HG03159 (cell line): ENCODE measurements around the gene SVBP.
A peak's percentile ranks its signal among the peaks of the same experiment; 100 is the strongest.
"Not testable (repeated sequence)": the region's sequence is repeated elsewhere in the genome, so short reads cannot be mapped to it uniquely, and the experiment has no call there.

Source experiments
- ATAC-seq: cut with Tn5 transposase; IDR thresholded peaks from one replicate; pipeline ENCODE4 v1.9.1; 2021; ENCODE audit warnings: mild to moderate bottlenecking, moderate library complexity; ENCODE audit not compliant: unreplicated experiment

Gene SVBP

GRCh38 chr1:42816585-42817439, at the start of gene SVBP, which contains the start of gene ERMAP:
Gene SVBP, minus strand, starts transcription at chr1:42817397. Its CDS starts 853 bp downstream, at chr1:42816544.
Gene ERMAP, plus strand, starts transcription at chr1:42817122. Its CDS starts 13,327 bp downstream, at chr1:42830449.
- ATAC-seq, result peak; percentile 86

- ATAC-seq, result no peak
Measured at GRCh38 chr1:42866549-42866948, 49.4 kb upstream of the SVBP start.

GRCh38 chr1:42861014-42861399, 43.8 kb upstream of the SVBP start:
- ATAC-seq, result no peak

- no peak for ATAC-seq
Measured at GRCh38 chr1:42860339-42861013, 43.3 kb upstream of the SVBP start.

- ATAC-seq, result not testable (repeated sequence)
Measured at GRCh38 chr1:42859366-42859765, 42.2 kb upstream of the SVBP start.

- not testable (repeated sequence) for ATAC-seq
Measured at GRCh38 chr1:42856554-42856953, 39.4 kb upstream of the SVBP start.

- ATAC-seq, result no peak
Measured at GRCh38 chr1:42853116-42853884, 36.1 kb upstream of the SVBP start.

GRCh38 chr1:42852608-42852980, 35.4 kb upstream of the SVBP start:
- no peak for ATAC-seq

GRCh38 chr1:42851960-42852607, 34.9 kb upstream of the SVBP start:
- ATAC-seq, result no peak

- ATAC-seq, result no peak
Measured at GRCh38 chr1:42851420-42851819, 34.2 kb upstream of the SVBP start.

GRCh38 chr1:42849944-42850343, 32.7 kb upstream of the SVBP start:
- ATAC-seq, result no peak

- ATAC-seq, result no peak
Measured at GRCh38 chr1:42848823-42849537, 31.8 kb upstream of the SVBP start.

- no peak for ATAC-seq
Measured at GRCh38 chr1:42847721-42848460, 30.7 kb upstream of the SVBP start.

GRCh38 chr1:42847111-42847595, 30.0 kb upstream of the SVBP start:
- ATAC-seq, result no peak

GRCh38 chr1:42846257-42847110, 29.3 kb upstream of the SVBP start, which contains the start of gene ZNF691:
Gene ZNF691, plus strand, starts transcription at chr1:42846613. Its CDS starts 3,046 bp downstream, at chr1:42849659.
- ATAC-seq, result peak; percentile 93

- ATAC-seq, result peak; percentile 20
Measured at GRCh38 chr1:42845866-42846256, 28.7 kb upstream of the SVBP start.

- ATAC-seq, result no peak
Measured at GRCh38 chr1:42845193-42845592, 28.0 kb upstream of the SVBP start.

- no peak for ATAC-seq
Measured at GRCh38 chr1:42844592-42845140, 27.5 kb upstream of the SVBP start.
